Brain pericyte (primary cell): ENCODE results near the gene FHIT.

ENCODE experiments used
- DNase-seq: peaks from one replicate; pipeline ENCODE4 v3.0.0-alpha.2; 2012; ENCODE audit warnings: low read depth, low spot score

The FHIT gene

GRCh38 chr3:60501314-60501713 is 749.9 kb downstream of the FHIT start:
- no peak for DNase-seq

GRCh38 chr3:60497902-60498301 is 753.4 kb downstream of the FHIT start:
- DNase-seq, result no peak

- no peak for DNase-seq
Observed at GRCh38 chr3:60490992-60491391, 760.3 kb downstream of the FHIT start.

- no peak for DNase-seq
Observed at GRCh38 chr3:60475096-60475495, 776.2 kb downstream of the FHIT start.

- no peak for DNase-seq
Observed at GRCh38 chr3:60469481-60469880, 781.8 kb downstream of the FHIT start.

GRCh38 chr3:60463685-60464084 is 787.6 kb downstream of the FHIT start:
- DNase-seq, result no peak

- no peak for DNase-seq
Observed at GRCh38 chr3:60461267-60461666, 790.0 kb downstream of the FHIT start.

- DNase-seq, result no peak
Observed at GRCh38 chr3:60456180-60456579, 795.1 kb downstream of the FHIT start.

- no peak for DNase-seq
Observed at GRCh38 chr3:60453326-60453725, 797.9 kb downstream of the FHIT start.

GRCh38 chr3:60448696-60449095 is 802.6 kb downstream of the FHIT start:
- no peak for DNase-seq

- DNase-seq, result no peak
Observed at GRCh38 chr3:60445446-60445845, 805.8 kb downstream of the FHIT start.

- no peak for DNase-seq
Observed at GRCh38 chr3:60444898-60445437, 806.3 kb downstream of the FHIT start.

- DNase-seq, result no peak
Observed at GRCh38 chr3:60440869-60441268, 810.4 kb downstream of the FHIT start.

GRCh38 chr3:60435941-60436650 is 815.2 kb downstream of the FHIT start:
- DNase-seq, result no peak

- DNase-seq, result no peak
Observed at GRCh38 chr3:60434950-60435349, 816.3 kb downstream of the FHIT start.

GRCh38 chr3:60434323-60434722 is 816.9 kb downstream of the FHIT start:
- no peak for DNase-seq

GRCh38 chr3:60431599-60431958 is 819.7 kb downstream of the FHIT start:
- DNase-seq, result no peak

GRCh38 chr3:60430205-60430604 is 821.0 kb downstream of the FHIT start:
- DNase-seq, result no peak

GRCh38 chr3:60427109-60427508 is 824.1 kb downstream of the FHIT start:
- no peak for DNase-seq

- no peak for DNase-seq
Observed at GRCh38 chr3:60424942-60425341, 826.3 kb downstream of the FHIT start.

- no peak for DNase-seq
Observed at GRCh38 chr3:60424034-60424433, 827.2 kb downstream of the FHIT start.

GRCh38 chr3:60423556-60423955 is 827.7 kb downstream of the FHIT start:
- no peak for DNase-seq

GRCh38 chr3:60421749-60422446 is 829.4 kb downstream of the FHIT start:
- DNase-seq, result no peak
